NCI-H748 (cell line): ENCODE measurements around the gene LMAN2.

ENCODE experiments used
- DNase-seq: peaks from one replicate; lab custom pipeline; 2025; ENCODE audit not compliant: unreplicated experiment; lab: John Stamatoyannopoulos, UW

LMAN2 gene, protein sequence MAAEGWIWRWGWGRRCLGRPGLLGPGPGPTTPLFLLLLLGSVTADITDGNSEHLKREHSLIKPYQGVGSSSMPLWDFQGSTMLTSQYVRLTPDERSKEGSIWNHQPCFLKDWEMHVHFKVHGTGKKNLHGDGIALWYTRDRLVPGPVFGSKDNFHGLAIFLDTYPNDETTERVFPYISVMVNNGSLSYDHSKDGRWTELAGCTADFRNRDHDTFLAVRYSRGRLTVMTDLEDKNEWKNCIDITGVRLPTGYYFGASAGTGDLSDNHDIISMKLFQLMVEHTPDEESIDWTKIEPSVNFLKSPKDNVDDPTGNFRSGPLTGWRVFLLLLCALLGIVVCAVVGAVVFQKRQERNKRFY

DNA sequence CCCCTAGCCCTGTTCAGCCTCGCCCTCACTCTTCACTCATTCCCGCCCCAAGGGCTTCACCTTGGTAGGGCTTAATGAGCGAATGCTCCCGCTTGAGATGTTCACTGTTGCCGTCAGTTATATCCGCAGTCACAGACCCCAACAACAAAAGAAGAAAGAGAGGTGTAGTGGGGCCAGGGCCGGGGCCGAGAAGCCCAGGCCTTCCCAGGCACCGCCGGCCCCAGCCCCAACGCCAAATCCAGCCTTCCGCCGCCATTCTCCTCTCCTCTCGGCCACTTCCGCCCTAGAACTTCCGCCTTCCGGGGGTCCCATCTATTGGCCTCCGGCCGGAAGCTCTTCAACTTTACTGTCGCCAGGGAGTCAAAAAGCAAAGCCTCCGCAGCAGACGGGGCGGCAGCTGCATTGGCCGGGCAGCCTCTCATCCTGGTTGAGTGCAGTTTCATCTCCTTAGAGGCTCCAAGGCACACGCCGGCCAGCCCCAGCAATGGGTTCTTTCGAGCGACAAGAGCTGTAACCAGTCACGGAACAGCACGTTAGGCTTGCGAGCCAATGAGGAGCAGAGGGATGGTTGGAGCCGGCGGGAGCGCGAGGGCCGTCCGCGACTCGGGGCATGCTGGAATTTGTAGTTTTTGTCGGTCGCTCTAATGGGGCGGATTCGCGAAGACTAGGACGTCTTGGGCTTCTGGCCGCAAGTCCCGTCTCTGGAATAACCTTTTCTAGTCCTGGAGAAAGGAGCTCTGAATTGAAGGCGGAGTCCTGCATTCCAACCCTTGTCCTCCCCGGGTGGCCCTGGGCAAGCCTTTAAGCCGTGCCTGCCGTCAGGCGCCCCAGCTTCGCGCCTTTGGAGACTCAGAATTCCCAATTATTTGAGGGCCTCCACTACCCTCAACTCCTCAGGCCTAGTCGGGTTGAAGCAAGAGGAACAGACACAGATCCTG is at the start of gene LMAN2:
TSS of gene LMAN2 (minus strand) at position 277 of the 938 bp plus-strand sequence. CDS start at position 256, 21 bp downstream.
- peak; percentile 94 for DNase-seq

DNA sequence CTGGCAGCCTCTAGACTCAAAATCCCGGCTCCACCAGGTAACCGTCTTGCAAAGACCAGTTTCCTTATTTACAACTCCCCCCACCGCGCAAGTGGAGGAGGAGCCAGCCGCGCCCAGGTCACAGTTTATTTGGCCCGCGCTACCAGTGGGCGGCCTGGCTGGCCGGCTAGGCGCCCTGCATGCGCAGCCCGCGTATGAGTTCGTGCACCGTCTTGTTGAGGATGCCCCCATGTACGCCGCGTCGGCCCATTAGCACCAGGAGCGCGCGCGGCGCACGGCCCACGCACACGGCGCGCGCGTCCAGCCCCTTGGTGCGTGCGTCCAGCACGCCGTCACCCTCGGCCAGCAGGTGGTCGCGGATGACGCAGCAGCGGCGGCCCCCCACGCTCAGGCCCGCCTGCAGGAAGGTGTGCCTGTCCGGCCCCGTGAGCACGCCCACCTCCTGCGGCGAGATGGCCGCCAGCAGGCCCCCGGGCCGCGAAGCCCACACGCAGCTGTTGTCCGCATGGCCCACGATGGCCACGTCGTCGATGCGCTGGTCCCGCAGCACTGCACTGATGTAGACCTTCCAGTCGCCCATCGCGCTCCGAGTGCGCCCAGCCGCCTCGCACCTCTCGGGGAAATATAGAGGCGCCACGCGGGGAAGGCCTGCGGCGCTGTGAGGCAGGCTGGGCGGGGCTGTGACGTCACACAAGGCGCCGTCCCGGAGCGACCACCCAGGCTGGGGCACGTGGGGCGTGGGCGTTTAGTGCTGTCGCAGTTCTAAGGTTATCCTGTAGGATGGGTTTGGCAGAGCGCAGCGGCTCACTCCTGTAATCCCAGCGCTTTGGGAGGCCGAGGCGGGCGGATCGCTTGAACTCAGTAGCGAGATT is 48.8 kb upstream of the LMAN2 start, which contains the start of gene PFN3:
TSS of gene PFN3 (minus strand) at position 665 of the 872 bp plus-strand sequence. CDS start at position 580, 85 bp downstream.
- no peak for DNase-seq

DNA sequence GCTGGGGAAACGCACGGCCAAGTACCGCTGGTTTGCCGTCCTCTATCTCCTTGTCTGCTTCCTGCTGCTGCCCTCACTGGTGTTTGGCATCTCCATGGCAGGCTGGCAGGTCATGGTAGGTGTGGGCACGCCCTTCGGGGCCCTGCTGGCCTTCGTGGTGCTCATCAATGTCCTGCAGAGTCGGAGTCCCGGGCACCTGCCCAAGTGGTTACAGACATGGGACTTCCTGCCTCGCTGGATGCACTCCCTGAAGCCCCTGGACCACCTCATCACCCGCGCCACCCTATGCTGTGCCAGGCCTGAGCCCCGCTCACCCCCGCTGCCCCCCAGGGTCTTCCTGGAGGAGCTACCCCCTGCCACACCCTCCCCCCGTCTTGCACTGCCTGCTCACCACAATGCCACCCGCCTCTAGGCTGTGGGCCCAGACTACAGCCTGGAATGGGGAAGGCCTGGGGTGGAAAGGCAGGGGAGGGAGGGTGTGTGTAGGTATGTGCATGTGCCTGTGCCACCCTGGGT is 46.5 kb upstream of the LMAN2 start:
- no peak for DNase-seq

DNA sequence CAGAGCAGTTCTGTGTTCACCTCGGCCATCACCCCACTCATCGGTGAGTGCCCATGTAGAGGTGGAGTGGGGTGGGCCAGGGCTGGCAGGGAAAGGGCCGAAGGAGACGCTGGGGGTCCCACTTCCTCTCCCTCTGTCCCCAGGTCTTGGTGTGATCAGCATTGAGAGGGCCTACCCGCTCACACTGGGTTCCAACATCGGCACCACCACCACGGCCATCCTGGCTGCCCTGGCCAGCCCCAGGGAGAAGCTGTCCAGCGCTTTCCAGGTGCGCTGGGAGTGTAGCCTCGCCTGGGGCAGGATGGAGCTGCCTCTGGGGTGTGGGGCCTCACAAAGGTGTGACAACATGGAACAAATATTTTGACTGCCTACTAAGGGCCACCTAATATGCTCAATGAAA is 45.3 kb upstream of the LMAN2 start:
- DNase-seq = no peak

DNA sequence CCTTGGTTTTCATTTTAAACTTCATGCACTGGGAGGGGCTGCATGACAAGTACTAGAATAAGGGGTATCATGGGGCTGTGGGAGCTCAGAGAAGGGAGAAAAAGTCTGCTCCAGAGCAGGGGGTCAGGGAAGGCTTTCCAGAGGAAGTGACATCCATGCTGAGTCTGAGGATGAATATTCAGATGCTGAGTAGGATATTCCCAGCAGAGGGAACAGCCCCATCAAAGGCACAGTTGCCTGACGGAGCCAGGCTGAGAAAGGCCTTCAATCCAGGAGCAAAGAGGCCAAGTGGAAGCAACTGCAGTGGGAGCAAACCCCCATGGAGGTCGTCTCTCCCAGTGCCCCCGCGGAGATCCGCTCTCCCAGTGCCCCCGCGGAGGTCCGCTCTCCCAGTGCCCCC is 44.6 kb upstream of the LMAN2 start:
- no peak for DNase-seq

DNA sequence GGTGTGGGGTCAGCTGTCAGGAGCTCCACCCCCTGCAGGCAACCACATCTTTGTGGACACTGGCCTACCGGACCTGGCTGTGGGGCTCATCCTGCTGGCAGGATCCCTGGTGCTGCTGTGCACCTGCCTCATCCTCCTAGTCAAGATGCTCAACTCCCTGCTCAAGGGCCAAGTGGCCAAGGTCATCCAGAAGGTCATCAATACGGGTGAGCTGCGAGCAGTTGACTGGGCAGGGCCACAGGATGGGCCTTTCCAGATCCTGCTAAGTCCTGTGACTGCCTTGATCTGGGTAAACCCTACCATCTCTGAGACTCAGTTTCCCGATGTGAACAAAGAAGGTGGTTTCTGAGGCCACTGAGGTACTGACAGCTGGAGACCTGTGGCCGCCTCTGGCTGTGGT is 42.5 kb upstream of the LMAN2 start:
- no peak for DNase-seq

DNA sequence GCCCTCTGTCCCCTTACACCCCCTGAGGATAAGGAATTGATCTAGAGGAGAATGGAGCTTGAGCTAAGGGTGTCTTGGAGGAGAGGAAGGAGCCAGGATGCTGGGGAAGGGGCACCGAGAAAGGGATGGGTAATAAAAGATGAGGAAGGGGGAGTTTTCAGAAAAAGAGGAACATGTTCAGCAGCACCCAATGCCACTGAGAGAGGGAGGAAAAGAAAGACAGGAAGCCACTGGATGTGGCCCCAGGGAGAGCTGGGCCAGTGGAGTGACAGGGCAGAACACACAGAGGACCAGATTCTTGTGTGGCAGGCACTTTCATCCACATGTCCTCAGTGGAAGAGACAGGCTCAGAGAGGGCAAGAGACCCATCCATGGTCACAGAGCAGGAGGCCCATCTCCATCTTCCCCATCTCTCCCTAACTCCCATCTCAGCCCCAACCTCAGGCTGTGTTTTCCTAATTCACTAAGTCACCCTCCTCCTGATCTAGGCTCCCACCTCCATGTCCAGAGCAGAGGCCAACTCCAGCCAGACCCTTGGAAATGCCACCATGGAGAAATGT is 41.8 kb upstream of the LMAN2 start:
- DNase-seq = no peak

DNA sequence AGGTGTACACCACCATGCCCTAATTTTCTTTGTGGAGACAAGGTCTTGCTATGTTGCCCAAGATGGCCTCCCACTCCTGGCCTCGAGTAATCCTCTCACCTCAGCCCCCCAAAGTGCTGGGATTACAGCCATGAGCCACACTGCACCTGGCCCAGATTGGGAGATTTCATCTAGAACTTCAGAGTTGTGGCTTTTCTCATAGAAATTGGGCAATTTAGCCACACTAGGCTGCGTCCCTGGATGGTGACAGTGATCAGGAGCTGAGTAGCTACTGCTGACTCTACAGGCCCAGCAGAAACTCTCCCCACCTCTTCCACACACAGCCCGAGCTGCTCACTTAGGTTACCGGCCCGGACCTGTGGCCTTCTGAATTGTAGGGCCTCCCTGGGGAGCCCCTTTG is 41.3 kb upstream of the LMAN2 start:
- no peak for DNase-seq

DNA sequence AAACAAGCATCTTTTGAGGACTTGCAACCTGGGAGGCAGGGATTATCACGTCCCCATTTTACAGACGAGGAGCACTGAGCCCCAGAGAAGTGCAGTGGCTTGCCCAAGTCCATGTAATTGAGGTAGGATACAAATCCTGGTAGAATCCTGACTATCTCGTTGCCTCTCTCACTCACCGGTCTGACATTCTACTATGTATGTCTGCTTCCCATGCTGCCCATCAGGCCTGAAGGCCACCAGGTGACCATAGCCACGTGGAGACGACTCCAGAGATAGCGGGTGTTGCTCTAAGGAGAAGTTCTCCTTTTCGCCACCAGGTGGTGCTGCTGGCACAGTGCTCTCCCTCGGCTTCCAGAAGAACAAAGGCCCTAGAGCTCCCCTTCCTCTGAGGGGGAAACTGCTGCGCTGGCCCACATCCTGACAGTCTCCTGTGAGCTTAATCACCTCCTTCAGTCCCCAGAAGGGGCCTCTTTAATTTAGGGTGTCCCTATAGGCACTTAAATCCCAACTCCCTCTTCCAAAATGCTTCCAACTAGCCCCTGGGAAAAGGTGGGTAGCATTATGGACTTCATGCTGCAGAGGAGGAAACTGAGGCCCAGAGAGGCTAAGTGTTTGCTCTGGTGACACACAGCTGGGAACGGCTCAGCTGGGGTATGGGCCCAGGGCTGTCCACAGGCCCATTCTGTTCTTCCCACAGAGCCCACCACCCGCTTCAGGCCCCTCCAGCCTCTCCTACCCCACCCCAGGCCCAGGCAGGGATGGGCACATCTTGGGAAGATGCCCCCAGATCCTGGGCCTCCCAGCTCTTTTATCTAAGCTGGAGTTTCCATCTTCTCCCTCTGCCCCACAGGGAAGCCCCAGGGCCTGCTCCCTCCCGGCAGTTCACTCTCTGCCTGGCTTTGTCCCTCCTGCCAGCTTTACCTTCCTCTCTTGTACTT is 39.2 kb upstream of the LMAN2 start:
- DNase-seq = peak; percentile 83

DNA sequence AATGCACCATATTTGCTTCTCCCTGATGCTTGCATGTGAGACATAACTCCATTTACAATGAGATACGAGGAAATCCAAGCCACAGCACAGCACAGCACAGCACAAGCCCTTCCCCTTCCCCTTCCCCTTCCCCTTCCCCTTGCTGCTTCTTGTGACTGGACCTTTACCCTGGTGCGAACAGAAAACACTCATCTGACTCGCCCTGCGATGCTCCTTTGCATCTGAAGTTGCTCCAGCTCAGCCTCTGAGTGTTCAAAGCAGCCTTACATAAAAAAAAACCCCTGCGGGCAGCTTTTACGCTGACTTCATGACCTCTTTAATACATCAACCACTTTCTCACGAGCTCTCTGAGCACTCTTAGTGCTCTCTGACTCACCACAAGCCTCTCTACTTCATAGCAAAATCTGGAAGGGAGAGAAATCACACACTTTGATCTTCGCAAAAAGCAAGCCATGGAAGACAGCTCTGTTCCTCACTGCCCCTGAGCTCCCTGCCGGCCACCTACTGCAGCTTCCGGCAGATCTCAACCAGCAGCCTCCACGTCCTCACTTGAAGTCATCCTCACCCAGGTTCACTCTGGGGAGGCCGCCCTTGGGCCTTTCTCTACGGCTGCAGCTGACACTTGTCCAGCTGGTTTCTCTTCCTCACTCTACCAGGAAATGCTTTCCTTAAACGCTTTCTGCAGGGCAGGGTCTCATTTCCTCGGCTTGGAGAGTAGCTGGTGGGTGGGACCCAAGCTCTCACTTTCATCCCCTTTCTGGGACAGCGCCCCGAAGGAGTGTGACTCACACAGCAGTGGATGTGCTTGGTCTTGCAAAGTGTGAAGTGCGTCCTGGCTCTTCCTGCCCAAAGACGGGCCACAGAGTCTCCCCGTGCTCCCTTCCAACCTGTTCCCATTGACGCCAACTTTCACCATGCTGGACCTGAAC is 38.0 kb upstream of the LMAN2 start:
- DNase-seq = no peak

DNA sequence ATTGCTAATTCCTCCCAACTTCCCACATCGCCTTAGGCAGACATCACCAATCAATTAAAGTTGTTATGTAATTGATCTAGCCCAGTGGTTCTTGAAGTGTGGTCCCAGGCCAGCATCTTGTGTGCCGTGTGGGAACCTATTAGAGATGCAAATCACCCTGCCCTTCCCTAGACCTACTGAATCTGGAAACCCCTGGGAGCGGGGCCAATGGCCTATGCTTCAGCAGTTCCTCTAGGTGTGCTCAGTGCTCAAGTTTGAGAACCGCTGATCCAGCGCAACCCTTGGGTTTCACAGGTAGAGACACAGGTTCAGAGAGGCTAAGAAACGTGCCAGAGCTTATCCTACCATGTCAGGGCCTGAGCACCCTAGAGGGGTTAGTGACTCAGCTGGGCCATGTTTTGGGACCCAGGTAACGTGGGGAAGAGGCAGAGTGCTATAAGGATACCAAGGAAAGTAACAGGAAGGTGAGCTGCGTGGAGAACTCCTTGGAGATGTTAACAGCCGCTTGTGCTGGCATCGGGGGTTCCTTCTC is 37.1 kb upstream of the LMAN2 start:
- no peak for DNase-seq

DNA sequence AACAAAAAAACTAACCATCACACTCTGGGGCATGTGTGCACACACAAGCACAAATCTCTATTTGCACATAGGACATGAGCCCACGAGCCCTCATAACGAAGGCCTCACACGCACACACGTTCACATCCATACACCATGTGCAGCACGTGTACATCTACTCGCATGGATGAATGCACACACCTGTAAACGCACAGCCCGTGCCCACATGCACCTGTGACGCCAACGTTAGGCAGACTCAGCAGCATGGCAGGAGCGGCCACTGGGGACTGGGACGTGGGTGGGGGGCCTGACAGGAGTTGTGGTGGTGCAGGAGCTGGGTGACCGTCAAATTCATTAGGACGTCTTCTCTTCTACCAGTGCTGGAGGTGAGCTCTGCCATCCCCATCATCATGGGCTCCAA is 35.9 kb upstream of the LMAN2 start:
- no peak for DNase-seq

DNA sequence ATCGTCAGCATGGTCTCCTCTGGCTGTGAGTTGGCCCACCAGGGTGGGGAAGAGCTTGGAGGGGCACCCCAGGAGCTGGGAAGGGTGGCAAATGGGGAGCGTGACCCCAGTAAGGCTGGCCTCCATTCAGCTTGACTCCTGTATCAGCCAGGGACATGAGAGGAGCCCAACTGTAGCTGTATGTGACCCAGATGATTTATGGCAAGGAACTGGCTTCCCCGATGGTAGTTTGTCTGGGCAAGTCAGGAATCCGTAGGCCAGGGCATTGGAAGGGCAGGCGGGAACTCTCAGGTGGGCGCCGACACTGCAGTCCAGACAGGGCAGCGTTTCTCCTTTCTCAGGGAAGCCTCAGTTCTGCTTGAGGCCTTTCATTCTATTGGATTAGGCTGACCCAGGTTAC is 35.1 kb upstream of the LMAN2 start:
- DNase-seq = no peak

DNA sequence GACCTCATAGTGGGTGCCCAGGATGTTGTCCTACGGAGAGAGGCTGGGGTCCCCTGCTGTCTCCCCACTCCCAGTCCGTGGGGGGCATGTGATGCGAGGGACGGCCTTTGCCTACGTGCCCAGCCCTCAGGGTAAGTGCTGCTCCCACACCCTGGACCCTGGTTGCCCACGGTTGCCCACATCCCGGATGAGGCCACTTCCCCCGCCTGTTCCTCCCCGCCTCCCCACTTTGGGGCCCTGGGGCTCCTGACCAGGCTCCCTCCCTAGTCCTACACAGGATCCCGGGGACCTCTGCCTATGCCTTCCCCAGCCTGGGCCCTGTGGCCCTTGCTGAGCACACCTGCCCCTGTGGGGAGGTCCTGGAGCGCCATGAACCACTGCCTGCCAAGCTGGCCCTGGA is 34.3 kb upstream of the LMAN2 start:
- no peak for DNase-seq

DNA sequence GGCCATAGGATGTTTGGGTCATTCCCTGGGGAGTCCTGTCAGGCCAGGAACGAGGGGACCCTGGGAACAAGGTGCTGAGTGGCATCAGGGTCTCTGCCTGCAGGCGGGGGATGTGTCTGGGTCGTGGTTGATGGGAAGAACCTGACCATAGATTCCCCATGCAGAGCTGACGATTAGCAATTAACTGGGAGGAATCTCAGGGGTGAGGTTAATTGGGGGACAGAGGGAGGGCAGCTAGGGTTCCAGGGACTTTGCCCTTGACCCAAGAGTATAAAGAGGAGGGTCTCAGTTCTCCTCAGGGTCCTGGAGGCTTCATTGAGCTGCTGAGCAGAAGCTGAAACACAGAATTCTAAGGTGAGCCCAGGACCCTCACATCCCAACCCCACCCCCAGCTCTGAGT is 32.7 kb upstream of the LMAN2 start, which contains the start of gene SLC34A1:
TSS of gene SLC34A1 (plus strand) at position 301 of the 400 bp plus-strand sequence. CDS start 1,308 bp downstream, outside the sequence.
- no peak for DNase-seq

DNA sequence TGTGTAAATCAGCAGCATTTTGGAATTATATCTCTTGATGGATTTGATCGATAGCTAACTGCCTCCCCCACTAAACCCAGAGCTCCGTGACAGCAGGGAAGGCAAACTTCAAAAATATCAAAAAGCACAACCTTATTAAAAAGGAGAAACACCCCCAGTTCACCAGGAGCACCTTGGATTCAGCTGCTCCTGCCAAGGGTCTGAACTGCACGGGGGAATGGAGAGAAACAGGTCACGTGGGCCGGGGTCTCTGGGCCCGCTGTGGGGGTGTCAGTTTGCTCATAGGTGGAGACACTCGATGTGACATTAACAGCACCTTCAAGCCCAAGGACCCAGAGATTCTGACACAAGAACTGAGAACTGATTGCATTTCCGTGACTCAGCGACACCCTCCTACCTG is 31.7 kb upstream of the LMAN2 start:
- DNase-seq = no peak

DNA sequence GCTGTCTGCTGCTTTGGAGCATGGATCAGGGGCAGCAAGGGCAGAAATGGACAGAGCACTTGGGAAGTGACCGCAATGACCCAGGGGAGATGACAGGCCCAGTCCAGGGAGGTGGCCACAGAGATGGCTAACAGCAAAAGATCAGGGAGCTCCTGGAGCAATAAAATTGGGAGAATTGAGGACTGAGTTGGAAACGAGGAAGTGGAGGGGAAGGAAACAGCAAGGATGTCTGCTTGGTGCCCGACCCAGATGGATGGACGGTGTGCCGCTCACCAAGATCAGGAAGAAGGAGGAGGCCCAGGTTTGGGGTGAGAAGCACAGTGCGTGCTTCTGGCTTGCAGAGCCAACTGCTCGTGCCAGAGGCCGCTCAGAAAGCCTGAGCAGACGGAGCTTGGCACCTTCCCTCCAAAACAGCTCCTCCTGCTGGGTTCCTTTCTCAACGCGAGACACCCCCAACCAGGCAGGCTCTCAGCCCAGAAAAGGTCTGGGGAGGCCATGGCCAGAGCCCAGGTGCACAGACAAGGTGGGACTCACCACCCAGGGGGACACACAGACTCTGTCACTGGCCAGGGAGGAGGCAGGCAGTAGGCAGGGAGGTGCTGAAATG is 31.1 kb upstream of the LMAN2 start:
- peak; percentile 18 for DNase-seq

DNA sequence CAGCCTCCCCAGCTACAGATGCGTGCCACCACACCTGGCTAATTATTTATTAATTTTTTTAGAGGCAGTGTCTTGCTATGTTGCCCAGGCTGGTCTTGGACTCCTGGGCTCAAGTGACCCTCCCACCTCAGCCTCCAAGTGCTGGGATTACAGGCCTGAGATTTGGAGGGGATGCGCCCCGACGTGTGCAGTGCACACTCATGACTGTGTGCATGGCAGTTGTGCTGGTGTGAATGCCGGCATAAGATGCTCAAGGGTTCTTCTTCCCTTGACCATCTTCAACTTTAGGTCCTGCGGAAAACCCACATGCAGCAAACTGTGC is 29.3 kb upstream of the LMAN2 start:
- DNase-seq = no peak
